ENCODE measurements around the gene SLC39A8.

Gene SLC39A8

GRCh38 chr4:102343964-102344519, 1.2 kb downstream of the SLC39A8 start:
- H3K4me3 ChIP-seq (ENCODE audit: low read length) = peak overlapping the region; percentile 60
- peak; percentile 46 for DNase-seq (ENCODE audit: low read depth, low spot score)

- H3K4me3 ChIP-seq (ENCODE audit: low read length) = peak overlapping the region; percentile 60; the same call in 1 of the 2 replicates
- DNase-seq (ENCODE audit: low read depth, low spot score) = no peak
Observed at GRCh38 chr4:102342404-102343074, 2.7 kb downstream of the SLC39A8 start.

- no peak for DNase-seq (ENCODE audit: low read depth, low spot score)
- H3K4me3 ChIP-seq (ENCODE audit: low read length) = no peak overlapping the region
Observed at GRCh38 chr4:102341201-102341600, 4.1 kb downstream of the SLC39A8 start.

GRCh38 chr4:102339018-102339417, 6.3 kb downstream of the SLC39A8 start:
- no peak overlapping the region for H3K4me3 ChIP-seq (ENCODE audit: low read length)
- no peak for DNase-seq (ENCODE audit: low read depth, low spot score)

GRCh38 chr4:102338405-102338804, 6.9 kb downstream of the SLC39A8 start:
- no peak overlapping the region for H3K4me3 ChIP-seq (ENCODE audit: low read length)
- no peak for DNase-seq (ENCODE audit: low read depth, low spot score)

GRCh38 chr4:102335616-102336015, 9.7 kb downstream of the SLC39A8 start:
- no peak overlapping the region for H3K4me3 ChIP-seq (ENCODE audit: low read length)
- peak; percentile 41 for DNase-seq (ENCODE audit: low read depth, low spot score)

GRCh38 chr4:102334624-102335023, 10.7 kb downstream of the SLC39A8 start:
- no peak overlapping the region for H3K4me3 ChIP-seq (ENCODE audit: low read length)
- DNase-seq (ENCODE audit: low read depth, low spot score) = no peak

- DNase-seq (ENCODE audit: low read depth, low spot score) = no peak
- H3K4me3 ChIP-seq (ENCODE audit: low read length) = no peak overlapping the region
Observed at GRCh38 chr4:102333787-102334186, 11.5 kb downstream of the SLC39A8 start.

- no peak overlapping the region for H3K4me3 ChIP-seq (ENCODE audit: low read length)
- DNase-seq (ENCODE audit: low read depth, low spot score) = no peak
Observed at GRCh38 chr4:102328045-102328444, 17.2 kb downstream of the SLC39A8 start.

- DNase-seq (ENCODE audit: low read depth, low spot score) = no peak
- no peak overlapping the region for H3K4me3 ChIP-seq (ENCODE audit: low read length)
Observed at GRCh38 chr4:102326951-102327350, 18.3 kb downstream of the SLC39A8 start.

- no peak overlapping the region for H3K4me3 ChIP-seq (ENCODE audit: low read length)
- no peak for DNase-seq (ENCODE audit: low read depth, low spot score)
Observed at GRCh38 chr4:102324730-102325129, 20.6 kb downstream of the SLC39A8 start.

GRCh38 chr4:102322736-102323135, 22.5 kb downstream of the SLC39A8 start:
- DNase-seq (ENCODE audit: low read depth, low spot score) = no peak
- no peak overlapping the region for H3K4me3 ChIP-seq (ENCODE audit: low read length)

GRCh38 chr4:102321260-102321995, 23.9 kb downstream of the SLC39A8 start:
- H3K4me3 ChIP-seq (ENCODE audit: low read length) = no peak overlapping the region
- DNase-seq (ENCODE audit: low read depth, low spot score) = no peak

GRCh38 chr4:102319594-102319993, 25.7 kb downstream of the SLC39A8 start:
- H3K4me3 ChIP-seq (ENCODE audit: low read length) = no peak overlapping the region
- no peak for DNase-seq (ENCODE audit: low read depth, low spot score)

GRCh38 chr4:102318526-102318925, 26.8 kb downstream of the SLC39A8 start:
- H3K4me3 ChIP-seq (ENCODE audit: low read length) = no peak overlapping the region
- DNase-seq (ENCODE audit: low read depth, low spot score) = no peak

GRCh38 chr4:102318105-102318504, 27.2 kb downstream of the SLC39A8 start:
- no peak overlapping the region for H3K4me3 ChIP-seq (ENCODE audit: low read length)
- DNase-seq (ENCODE audit: low read depth, low spot score) = no peak

GRCh38 chr4:102317459-102317858, 27.8 kb downstream of the SLC39A8 start:
- no peak overlapping the region for H3K4me3 ChIP-seq (ENCODE audit: low read length)
- no peak for DNase-seq (ENCODE audit: low read depth, low spot score)

- H3K4me3 ChIP-seq (ENCODE audit: low read length) = no peak overlapping the region
Observed at GRCh38 chr4:102316585-102316984, 28.7 kb downstream of the SLC39A8 start.

GRCh38 chr4:102315532-102315931, 29.8 kb downstream of the SLC39A8 start:
- DNase-seq (ENCODE audit: low read depth, low spot score) = no peak
- H3K4me3 ChIP-seq (ENCODE audit: low read length) = no peak overlapping the region

More at GRCh38 chr4:102316585-102316984, 28.7 kb downstream of the SLC39A8 start:
- no peak for DNase-seq (ENCODE audit: low read depth, low spot score)

- DNase-seq (ENCODE audit: low read depth, low spot score) = no peak
- H3K4me3 ChIP-seq (ENCODE audit: low read length) = no peak overlapping the region
Observed at GRCh38 chr4:102312417-102312816, 32.9 kb downstream of the SLC39A8 start.

Measured in Jurkat, Clone E6-1 (cell line).